Neural cell (in vitro differentiated cells): Measurements from ENCODE around the gene ASAP3.

Experiments
- EP300 ChIP-seq: fragments of 450-650 bp; conservative IDR thresholded peaks from 2 replicates; pipeline ENCODE4 v1.6.1; 2014; ENCODE audit warnings: antibody characterized with exemption, mild to moderate bottlenecking, moderate library complexity; ENCODE audit not compliant: poor library complexity, severe bottlenecking
- TF ChIP-seq, protein P1 (sequence below): fragments of 450-650 bp; IDR thresholded peaks from 2 replicates; pipeline ENCODE4 v1.5.1; 2014; ENCODE audit warnings: antibody characterized with exemption, mild to moderate bottlenecking, moderate library complexity; ENCODE audit not compliant: poor library complexity, severe bottlenecking

DNA sequence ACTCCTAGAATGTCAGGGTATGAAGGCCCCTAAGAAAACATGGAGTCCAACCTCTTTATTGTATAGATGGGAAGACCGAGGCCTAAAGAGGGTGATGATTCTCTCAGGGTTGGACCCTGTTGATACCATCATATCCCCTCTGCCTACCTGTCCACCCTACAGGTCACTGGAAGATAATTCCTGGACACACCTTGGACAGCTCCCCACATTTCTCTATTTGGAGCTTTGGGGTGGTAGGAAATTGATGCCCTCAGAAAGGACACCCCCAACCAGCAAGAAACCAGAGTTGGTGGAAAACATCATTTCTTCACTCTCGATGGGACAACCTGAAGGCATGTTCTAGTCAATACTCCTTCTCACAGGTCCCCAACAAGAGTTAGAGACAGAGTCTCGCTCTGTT lies 56.4 kb downstream of the ASAP3 start:
- TF ChIP-seq, protein P1, sequence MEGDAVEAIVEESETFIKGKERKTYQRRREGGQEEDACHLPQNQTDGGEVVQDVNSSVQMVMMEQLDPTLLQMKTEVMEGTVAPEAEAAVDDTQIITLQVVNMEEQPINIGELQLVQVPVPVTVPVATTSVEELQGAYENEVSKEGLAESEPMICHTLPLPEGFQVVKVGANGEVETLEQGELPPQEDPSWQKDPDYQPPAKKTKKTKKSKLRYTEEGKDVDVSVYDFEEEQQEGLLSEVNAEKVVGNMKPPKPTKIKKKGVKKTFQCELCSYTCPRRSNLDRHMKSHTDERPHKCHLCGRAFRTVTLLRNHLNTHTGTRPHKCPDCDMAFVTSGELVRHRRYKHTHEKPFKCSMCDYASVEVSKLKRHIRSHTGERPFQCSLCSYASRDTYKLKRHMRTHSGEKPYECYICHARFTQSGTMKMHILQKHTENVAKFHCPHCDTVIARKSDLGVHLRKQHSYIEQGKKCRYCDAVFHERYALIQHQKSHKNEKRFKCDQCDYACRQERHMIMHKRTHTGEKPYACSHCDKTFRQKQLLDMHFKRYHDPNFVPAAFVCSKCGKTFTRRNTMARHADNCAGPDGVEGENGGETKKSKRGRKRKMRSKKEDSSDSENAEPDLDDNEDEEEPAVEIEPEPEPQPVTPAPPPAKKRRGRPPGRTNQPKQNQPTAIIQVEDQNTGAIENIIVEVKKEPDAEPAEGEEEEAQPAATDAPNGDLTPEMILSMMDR = no peak
- no peak for TF ChIP-seq EP300
